H1 (cell line): Measurements from ENCODE around the gene LIPA. TPM values are rescaled to one million over a fixed set of nuclear protein-coding genes. Genes with fewer than 3 reads are reported as not detected.

Experiments used
- EZH2 ChIP-seq: fragments of 200-600 bp; sonication (generic); IDR thresholded peaks from 2 replicates; pipeline ENCODE4 v1.7.1; 2012; ENCODE audit warnings: low read depth, mild to moderate bottlenecking, moderate library complexity, low read length, inconsistent platforms; ENCODE audit not compliant: severe bottlenecking
- polyA plus RNA-seq, 7 experiments: library from polyadenylated mRNA; depleted of rRNA in 3 of 7; stranded (reverse) in 5 of 7; unstranded in 2 of 7; fragments of >200 nt in 5 of 7; fragments of 200-250 nt in 2 of 7; gene quantifications; 1 replicate in 5 of 7; 2 replicates in 1 of 7; 4 replicates in 1 of 7; pipeline versions ENCODE4 v1.2.1 to v1.2.3, GENCODE V29; 2011 to 2013; ENCODE audit warnings: missing spikeins in 2 of 7, mixed read lengths in 2 of 7
- total RNA-seq: library from RNA; stranded (reverse); fragmentation: NEBNext Ultra II Directional; extraction: Animal tissue kit (Norgen Biotek cat#: 25700); gene quantifications from 2 replicates; pipeline ENCODE4 v1.2.1, GENCODE V29; 2021

The LIPA gene
- total and polyA plus RNA-seq, 2 of the 8 experiments (the other 6 are each of a cell fraction or from before 2014, with no cell fraction given): 18.1 to 32.4 TPM

DNA sequence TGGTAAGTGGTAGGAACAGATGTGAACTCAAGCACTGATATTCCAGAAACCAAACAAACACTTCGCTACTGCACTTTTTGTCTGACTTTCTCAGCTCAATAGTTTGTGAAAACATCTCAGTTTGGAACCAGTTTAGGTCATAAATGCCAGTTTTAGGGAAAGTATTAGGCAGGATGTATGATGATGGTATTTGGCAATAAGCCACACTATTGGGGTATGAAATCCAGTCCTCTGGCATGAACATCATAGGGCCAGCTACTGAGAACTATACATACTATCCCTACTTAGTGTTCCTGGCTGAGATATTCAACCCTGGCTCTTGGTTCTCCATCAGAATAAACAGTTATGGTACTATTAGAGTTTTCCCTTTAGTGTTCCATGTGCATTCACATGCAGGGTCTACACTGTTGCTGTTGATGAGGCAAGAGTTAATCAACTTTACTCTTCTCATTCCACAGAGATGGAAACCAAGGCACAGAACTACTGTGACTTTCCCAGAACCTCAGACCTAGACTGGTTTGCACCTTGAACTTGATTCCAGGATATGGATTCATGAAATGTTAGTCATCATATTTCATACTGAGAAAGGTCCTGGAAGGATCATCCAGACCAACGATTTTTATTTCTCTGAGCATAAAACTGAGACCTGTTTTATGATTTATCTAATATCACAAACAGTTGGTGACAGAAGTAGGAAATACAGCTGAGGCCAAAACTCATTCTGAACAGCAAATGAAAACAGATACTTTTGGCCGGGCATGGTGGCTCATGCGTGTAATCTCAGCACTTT is 30.2 kb upstream of the LIPA start (continued):
- no peak for TF ChIP-seq EZH2
